ENCODE measurements around the gene LILRA6. TPM values are rescaled to one million over a fixed set of nuclear protein-coding genes. Genes with fewer than 3 reads are reported as not detected.
A peak's percentile ranks its signal among the peaks of the same experiment; 100 is the strongest.

The LILRA6 gene
- total and polyA plus RNA-seq, 2 of the 13 experiments (the other 11 are each of a cell fraction or from before 2014, with no cell fraction given): not detected

GRCh38 chr19:54191011-54191810 lies 51.4 kb downstream of the LILRA6 start, which contains the start of gene TSEN34 (continued):
- no peak for TF ChIP-seq ZNF143 (CRISPR knock-in tag; IDR thresholded peaks at IDR 0.05)
- no peak for TF ChIP-seq ZNF432 (CRISPR knock-in tag; IDR thresholded peaks at IDR 0.05; ENCODE audit: borderline replicate concordance)
- TF ChIP-seq LRRFIP1 (CRISPR knock-in tag; conservative IDR thresholded peaks at IDR 0.05): no peak
- TF ChIP-seq ZUFSP (CRISPR knock-in tag; IDR thresholded peaks at IDR 0.05; ENCODE audit: borderline replicate concordance): no peak
- TF ChIP-seq HMG20B (CRISPR knock-in tag; conservative IDR thresholded peaks at IDR 0.05): no peak
- no peak for TF ChIP-seq U2AF1 (optimal IDR thresholded peaks at IDR 0.05; ENCODE audit: low read depth, low read length)
- no peak for TF ChIP-seq ZFP36L2 (CRISPR knock-in tag; IDR thresholded peaks at IDR 0.05)
- no peak for TF ChIP-seq ZSCAN29 (CRISPR knock-in tag; conservative IDR thresholded peaks at IDR 0.05)
- TF ChIP-seq NFE2L2 (IDR thresholded peaks at IDR 0.05; ENCODE audit: low read length): no peak
- TF ChIP-seq ZNF318 (CRISPR knock-in tag; IDR thresholded peaks at IDR 0.05): no peak; the same call in 1 of the 2 replicates
- no peak for TF ChIP-seq LCORL (IDR thresholded peaks at IDR 0.05)
- TF ChIP-seq LCORL (CRISPR knock-in tag; IDR thresholded peaks at IDR 0.05): 0 out of 2 replicates have a peak, but pooled peaks have one; percentile 23
- no peak for TF ChIP-seq EP300 (IDR thresholded peaks at IDR 0.05; ENCODE audit: low read depth in 2 of 2, low read length in 2 of 2)
- 0 out of 2 replicates have a peak, but pooled peaks have one; percentile 26 for TF ChIP-seq EP300 (CRISPR knock-in tag; IDR thresholded peaks at IDR 0.05; ENCODE audit: borderline replicate concordance)
- no peak for TF ChIP-seq SIX4 (CRISPR knock-in tag; IDR thresholded peaks at IDR 0.05)
- TF ChIP-seq REXO4 (CRISPR knock-in tag; IDR thresholded peaks at IDR 0.05; ENCODE audit: borderline replicate concordance): no peak
- TF ChIP-seq CEBPB (IDR thresholded peaks at IDR 0.05; ENCODE audit: borderline replicate concordance, low read depth, low read length): no peak

All from HepG2 (cell line).